ENCODE measurements around the gene SNRNP25. TPM values are rescaled to one million over a fixed set of nuclear protein-coding genes. Genes with fewer than 3 reads are reported as not detected.
A peak's percentile ranks its signal among the peaks of the same experiment; 100 is the strongest.

SNRNP25 gene
- total and polyA plus RNA-seq, 9 of the 15 experiments (the other 6 are each of a cell fraction or from before 2014, with no cell fraction given), result 59.0 to 176 (median 108) TPM

- Histone ChIP-seq H3K9me1 (ENCODE audit: control insufficient read depth, insufficient read depth, low read length) (peaks cover 5% of the 10 kb centered on the region), H3K27me3 (ENCODE audit: control insufficient read depth in 2 of 2, insufficient read depth in 2 of 2, low read length in 2 of 2) (no peaks in the 10 kb centered on the region), H3K27ac (ENCODE audit: extremely low read depth, low read depth, low read length) (peak overlapping the region; percentile 89; the same call in 2 of the 3 replicates), H3K79me2 (ENCODE audit: control insufficient read depth, insufficient read depth, low read length) (peaks cover 29% of the 10 kb centered on the region), H3K9ac (ENCODE audit: insufficient read depth in 1 of 2, low read depth in 2 of 2, low read length in 2 of 2) (peak overlapping the region in 1 of 2 experiments; percentile 76; a peak in 2 of 4 replicates), H3K4me3 (no peak overlapping the region), H3K36me3 (ENCODE audit: control insufficient read depth, insufficient read depth, low read length) (peaks cover 15% of the 10 kb centered on the region; the same call in 2 of the 3 replicates), H3K4me2 (ENCODE audit: insufficient read depth, low read length) (peak overlapping the region; percentile 88), H3K9me3 (replicated peaks; ENCODE audit: control insufficient read depth, insufficient read depth, low read depth, low read length) (no peaks in the 10 kb centered on the region; the same call in 1 of the 2 replicates), H3K4me1 (replicated peaks in 1 of 2; ENCODE audit: control insufficient read depth in 2 of 2, insufficient read depth in 2 of 2, low read length in 2 of 2) (peaks cover 32 to 83% of the 10 kb centered on the region in 2 experiments), H2AFZ (ENCODE audit: low read depth, low read length) (peak overlapping the region; percentile 46), H4K20me1 (replicated peaks; ENCODE audit: control insufficient read depth, insufficient read depth, low read length) (peaks cover 10% of the 10 kb centered on the region)
- POLR2A ChIA-PET, result interaction anchor here (0.6 to 1.6 kb wide), 6 partner anchors 15 to 141 kb away, joined by 3 to 9 read pairs (median 3); partner anchors contain the start of genes POLR3K and SNRNP25
- DNase-seq (ENCODE audit: extremely low read depth in 1 of 4, low spot score in 3 of 4) (peak; percentile 54 to 79 (median 69)), FAIRE-seq (peak; percentile 91), ATAC-seq (peak; percentile 9)
- BruUV-seq (replicated peaks), result no TSS peak
- CTCF ChIA-PET (ENCODE audit: low intra/inter-chr PET ratio), result interaction anchor here (2.0 kb wide), 1 partner anchor 21 kb away, joined by 9 read pairs; no protein-coding TSS in a partner anchor
- intact Hi-C loops (cut with micrococcal nuclease), result no loop called here
- in situ Hi-C loops (cut with MboI), result no loop called here
- WGBS (ENCODE audit: insufficient coverage, low coverage, missing lambda C conversion rate), result 27% methylated on average over 11 of the region's 11 CpGs
- TF ChIP-seq NCOR1 (IDR thresholded peaks at IDR 0.05) (no peak), ZNF707 (CRISPR knock-in tag; conservative IDR thresholded peaks at IDR 0.05) (no peak), ATF7 (IDR thresholded peaks at IDR 0.05) (peak; percentile 50; the same call in 1 of the 2 replicates), IRF9 (tag; IDR thresholded peaks at IDR 0.05) (peak; percentile 95), CEBPB (tag; IDR thresholded peaks at IDR 0.05) (peak; percentile 100), DACH1 (IDR thresholded peaks at IDR 0.05; ENCODE audit: partially characterized antibody) (peak; percentile 42), CBFB (CRISPR knock-in tag; IDR thresholded peaks at IDR 0.05) (0 out of 2 replicates have a peak, but pooled peaks have one; percentile 30), NR2C2 (CRISPR knock-in tag; IDR thresholded peaks at IDR 0.05) (no peak), NR2C2 (tag; IDR thresholded peaks at IDR 0.05) (peak; percentile 59), ATF6 (CRISPR knock-in tag; IDR thresholded peaks at IDR 0.05) (0 out of 2 replicates have a peak, but pooled peaks have one; percentile 20), ELF1 (tag; IDR thresholded peaks at IDR 0.05) (peak; percentile 93), CEBPG (CRISPR knock-in tag; IDR thresholded peaks at IDR 0.05) (peak; percentile 99), CEBPG (tag; conservative IDR thresholded peaks at IDR 0.05 in 1 of 2, IDR thresholded peaks at IDR 0.05 in 1 of 2) (peak; percentile 99 to 100), KLF13 (tag; IDR thresholded peaks at IDR 0.05; ENCODE audit: borderline replicate concordance, low read depth) (no peak), MAZ (CRISPR knock-in tag; conservative IDR thresholded peaks at IDR 0.05 in 1 of 2, IDR thresholded peaks at IDR 0.05 in 1 of 2) (peak in 1 of 2 experiments; percentile 55; a peak in 2 of 4 replicates), TFAP4 (CRISPR knock-in tag; IDR thresholded peaks at IDR 0.05; ENCODE audit: borderline replicate concordance) (peak; percentile 93), ZNF57 (CRISPR knock-in tag; IDR thresholded peaks at IDR 0.05) (no peak)
Measured at GRCh38 chr16:75580-76501, 22.2 kb downstream of the SNRNP25 start.
